Measurements from ENCODE around the gene MAML3. TPM values are rescaled to one million over a fixed set of nuclear protein-coding genes. Genes with fewer than 3 reads are reported as not detected.

The MAML3 gene
- total and polyA plus RNA-seq, 8 donors, result 1.7 to 20.3 (median 8.4) TPM

- TF ChIP-seq EP300 (IDR thresholded peaks at IDR 0.05) (no peak), POLR2AphosphoS5 (IDR thresholded peaks at IDR 0.05) (peak in 1 of 3 donors; percentile 25), POLR2A (IDR thresholded peaks at IDR 0.05) (no peak)
- TF ChIP-seq, protein P1, sequence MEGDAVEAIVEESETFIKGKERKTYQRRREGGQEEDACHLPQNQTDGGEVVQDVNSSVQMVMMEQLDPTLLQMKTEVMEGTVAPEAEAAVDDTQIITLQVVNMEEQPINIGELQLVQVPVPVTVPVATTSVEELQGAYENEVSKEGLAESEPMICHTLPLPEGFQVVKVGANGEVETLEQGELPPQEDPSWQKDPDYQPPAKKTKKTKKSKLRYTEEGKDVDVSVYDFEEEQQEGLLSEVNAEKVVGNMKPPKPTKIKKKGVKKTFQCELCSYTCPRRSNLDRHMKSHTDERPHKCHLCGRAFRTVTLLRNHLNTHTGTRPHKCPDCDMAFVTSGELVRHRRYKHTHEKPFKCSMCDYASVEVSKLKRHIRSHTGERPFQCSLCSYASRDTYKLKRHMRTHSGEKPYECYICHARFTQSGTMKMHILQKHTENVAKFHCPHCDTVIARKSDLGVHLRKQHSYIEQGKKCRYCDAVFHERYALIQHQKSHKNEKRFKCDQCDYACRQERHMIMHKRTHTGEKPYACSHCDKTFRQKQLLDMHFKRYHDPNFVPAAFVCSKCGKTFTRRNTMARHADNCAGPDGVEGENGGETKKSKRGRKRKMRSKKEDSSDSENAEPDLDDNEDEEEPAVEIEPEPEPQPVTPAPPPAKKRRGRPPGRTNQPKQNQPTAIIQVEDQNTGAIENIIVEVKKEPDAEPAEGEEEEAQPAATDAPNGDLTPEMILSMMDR (IDR thresholded peaks at IDR 0.05), result peak in 1 of 7 experiments; percentile 7
- Histone ChIP-seq H3K27ac (peak overlapping the region; percentile 97 to 100 (median 98)), H3K9me3 (no peaks in the 10 kb centered on the region), H3K4me1 (peaks cover 0 to 44% (median 25%) of the 10 kb centered on the region in 4 donors), H3K36me3 (no peaks in the 10 kb centered on the region), H3K27me3 (no peaks in the 10 kb centered on the region), H3K4me3 (peak overlapping the region; percentile 68 to 81 (median 74))
- WGBS, 5 donors, result 0 to 1% (median 0%) methylated on average over 34 to 54 of the region's 54 CpGs
- DNase-seq, result peak; percentile 67 to 86
- intact Hi-C loops (cut with DNase I; ENCODE audit: low total_unique reads), result loop anchor here (5.0 kb wide), 1 partner anchor 99 kb away; no protein-coding TSS in a partner anchor
Measured at GRCh38 chr4:140152751-140153418, 1.1 kb downstream of the MAML3 start.

- intact Hi-C loops (cut with DNase I; ENCODE audit: low total_unique reads), result loop anchor here (5.0 kb wide), 1 partner anchor 100 kb away; no protein-coding TSS in a partner anchor
- H3K4me1 ChIP-seq, result peaks cover 0 to 44% (median 23%) of the 10 kb centered on the region in 4 donors
- peak; percentile 79 to 94 for DNase-seq
- no peaks in the 10 kb centered on the region for H3K9me3 ChIP-seq
- H3K27me3 ChIP-seq, result no peaks in the 10 kb centered on the region
- TF ChIP-seq POLR2A (IDR thresholded peaks at IDR 0.05) (no peak), POLR2AphosphoS5 (IDR thresholded peaks at IDR 0.05) (peak in 2 of 3 donors; percentile 18 to 48), EP300 (IDR thresholded peaks at IDR 0.05) (no peak)
- TF ChIP-seq, protein P1 (IDR thresholded peaks at IDR 0.05), result peak in 3 of 7 experiments; percentile 11 to 38 (median 30)
- H3K27ac ChIP-seq, result peak overlapping the region; percentile 97 to 100 (median 98)
- H3K36me3 ChIP-seq, result no peaks in the 10 kb centered on the region
- WGBS, 5 donors, result 0 to 1% (median 0%) methylated on average over 39 to 50 of the region's 50 CpGs
- H3K4me3 ChIP-seq, result peak overlapping the region; percentile 68 to 81 (median 74)
Measured at GRCh38 chr4:140152013-140152703, 1.8 kb downstream of the MAML3 start.

DNA sequence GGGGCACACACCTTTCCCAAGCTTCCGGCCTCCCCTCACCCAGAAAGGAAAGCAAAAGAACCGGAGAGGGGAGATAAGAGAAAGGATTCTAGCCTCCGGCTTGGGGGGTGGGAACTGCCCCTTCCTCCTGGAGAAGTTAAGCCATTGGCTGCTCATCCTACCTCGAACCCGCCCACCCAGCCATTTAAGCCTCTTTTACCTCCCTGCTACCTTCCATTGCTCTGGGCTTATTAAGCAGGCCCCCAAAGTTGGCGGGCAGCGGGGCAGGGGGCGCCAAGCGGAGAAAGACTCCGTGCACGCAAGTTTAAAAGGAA is 2.3 kb downstream of the MAML3 start:
- WGBS, 5 donors, result 0 to 1% (median 0%) methylated on average over 7 to 11 of the region's 11 CpGs
- TF ChIP-seq EP300 (IDR thresholded peaks at IDR 0.05) (no peak), POLR2A (IDR thresholded peaks at IDR 0.05) (no peak), POLR2AphosphoS5 (IDR thresholded peaks at IDR 0.05) (peak in 2 of 3 donors; percentile 26 to 58)
- TF ChIP-seq, protein P1 (IDR thresholded peaks at IDR 0.05), result no peak
- intact Hi-C loops (cut with DNase I; ENCODE audit: low total_unique reads), result loop anchor here (5.0 kb wide), 1 partner anchor 101 kb away; no protein-coding TSS in a partner anchor
- Histone ChIP-seq H3K4me3 (peak overlapping the region; percentile 68 to 81 (median 74)), H3K36me3 (no peaks in the 10 kb centered on the region), H3K27ac (peak overlapping the region; percentile 97 to 100 (median 98)), H3K4me1 (peaks cover 0 to 44% (median 24%) of the 10 kb centered on the region in 4 donors), H3K9me3 (no peaks in the 10 kb centered on the region), H3K27me3 (no peaks in the 10 kb centered on the region)
- DNase-seq, result peak; percentile 87 to 96

- no peaks in the 10 kb centered on the region for H3K36me3 ChIP-seq
- H3K9me3 ChIP-seq, result no peaks in the 10 kb centered on the region
- H3K27ac ChIP-seq, result peak overlapping the region; percentile 97 to 100 (median 98)
- WGBS, 5 donors, result 0 to 1% (median 0%) methylated on average over 62 to 84 of the region's 84 CpGs
- H3K4me1 ChIP-seq, result peaks cover 0 to 44% (median 21%) of the 10 kb centered on the region in 4 donors
- no peaks in the 10 kb centered on the region for H3K27me3 ChIP-seq
- intact Hi-C loops (cut with DNase I; ENCODE audit: low total_unique reads), result loop anchor here (5.0 kb wide), 1 partner anchor 101 kb away; no protein-coding TSS in a partner anchor
- H3K4me3 ChIP-seq, result peak overlapping the region; percentile 68 to 81 (median 74)
- DNase-seq, result peak; percentile 88 to 97
- TF ChIP-seq POLR2AphosphoS5 (IDR thresholded peaks at IDR 0.05) (peak; percentile 32 to 85 (median 79)), POLR2A (IDR thresholded peaks at IDR 0.05) (no peak)
Measured at GRCh38 chr4:140150886-140151698, 2.9 kb downstream of the MAML3 start.
